Lower lobe of right lung (tissue), 2 donors: ENCODE measurements around the gene KANK2. TPM values are rescaled to one million over a fixed set of nuclear protein-coding genes. Genes with fewer than 3 reads are reported as not detected.

Experiments
- ATAC-seq, 2 donors: fragments of 200-7000 bp; cut with Tn5 transposase; one replicate each; pipeline ENCODE4 v1.9.1; 2020 to 2022; ENCODE audit warnings: mild to moderate bottlenecking in 2 of 2, moderate library complexity in 2 of 2
- DNase-seq: peaks from one replicate; pipeline ENCODE4 v3.0.0-alpha.2; 2020
- H3K27ac ChIP-seq: fragments of 200-600 bp; one replicate; pipeline ENCODE4 v1.8.0; 2022
- H3K27me3 ChIP-seq: fragments of 200-600 bp; one replicate; pipeline ENCODE4 v1.8.0; 2022; ENCODE audit warnings: low read depth
- H3K36me3 ChIP-seq: fragments of 200-600 bp; one replicate; pipeline ENCODE4 v1.8.0; 2022; ENCODE audit warnings: mild to moderate bottlenecking
- H3K4me1 ChIP-seq: fragments of 200-600 bp; one replicate; pipeline ENCODE4 v1.8.0; 2022
- H3K4me3 ChIP-seq: fragments of 200-600 bp; one replicate; pipeline ENCODE4 v1.8.0; 2022; ENCODE audit warnings: mild to moderate bottlenecking
- H3K9me3 ChIP-seq: fragments of 200-600 bp; one replicate; pipeline ENCODE4 v1.8.0; 2022
- intact Hi-C: fragments of 100-400 bp; cut with DNase I; formaldehyde crosslinking; loops from one replicate; pipeline ENCODE4 v1.11.0; 2022
- total RNA-seq: library from RNA; stranded (reverse); fragmentation: NEBNext Ultra II Directional; extraction: Animal tissue kit (Norgen Biotek cat#: 25700); gene quantifications from one replicate; pipeline ENCODE4 v1.2.1, GENCODE V29; 2021
- TF ChIP-seq, protein P1 (sequence below): fragments of 200-600 bp; IDR thresholded peaks from one replicate; pipeline ENCODE4 v1.8.0; 2022; ENCODE audit warnings: antibody characterized with exemption, mild to moderate bottlenecking
- donor health status: DM: no; HTN: yes; CAD: no; lungs with severe emphysema.

The KANK2 gene
- total RNA-seq, 1 donor from 2014 or later = 191 TPM

DNA sequence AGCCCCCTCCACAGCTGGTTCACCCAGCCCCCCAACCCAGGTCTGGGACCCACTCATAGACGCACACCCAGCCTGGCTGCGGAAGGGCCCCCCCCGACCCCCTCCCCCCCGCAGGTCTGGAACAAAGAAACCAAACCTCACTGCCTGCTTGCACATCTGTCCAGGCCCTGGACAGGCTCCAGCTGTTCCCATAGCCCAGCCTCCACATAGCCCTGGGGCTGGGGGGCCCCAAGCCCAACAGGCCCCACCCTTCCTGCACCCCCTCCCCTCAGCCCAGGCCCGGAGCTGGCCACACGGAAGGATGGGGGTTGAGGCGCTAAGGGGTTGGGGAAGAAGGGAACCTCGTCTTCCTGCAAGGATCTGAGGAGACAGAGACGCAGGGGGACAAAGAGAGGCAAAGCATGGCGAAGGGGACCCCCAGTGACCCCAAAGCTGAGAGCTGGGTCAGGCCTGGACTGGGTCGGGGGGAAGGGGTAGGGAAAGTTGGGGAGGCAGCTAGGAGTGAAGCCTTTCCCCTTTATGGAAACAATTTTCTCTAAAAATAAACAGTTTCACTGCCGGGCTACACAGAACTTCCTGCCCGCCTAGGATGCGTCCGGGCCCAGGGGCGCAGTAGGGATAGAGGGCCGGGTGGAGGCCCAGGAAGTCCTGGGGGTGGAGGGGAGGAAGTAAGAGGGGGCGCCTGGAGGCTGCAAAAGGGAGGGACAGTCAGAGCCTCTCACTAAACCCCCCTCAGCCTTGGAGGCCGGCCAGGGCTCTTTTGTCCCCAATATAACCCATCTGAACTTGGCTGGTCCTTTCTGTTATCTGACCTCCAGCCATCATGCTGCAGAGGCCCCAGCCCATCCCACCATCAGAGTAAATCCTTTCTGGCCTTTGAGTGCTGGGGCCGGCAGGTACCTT, 2.4 kb downstream of the KANK2 start:
- intact Hi-C loops = no loop called here
- TF ChIP-seq, protein P1, sequence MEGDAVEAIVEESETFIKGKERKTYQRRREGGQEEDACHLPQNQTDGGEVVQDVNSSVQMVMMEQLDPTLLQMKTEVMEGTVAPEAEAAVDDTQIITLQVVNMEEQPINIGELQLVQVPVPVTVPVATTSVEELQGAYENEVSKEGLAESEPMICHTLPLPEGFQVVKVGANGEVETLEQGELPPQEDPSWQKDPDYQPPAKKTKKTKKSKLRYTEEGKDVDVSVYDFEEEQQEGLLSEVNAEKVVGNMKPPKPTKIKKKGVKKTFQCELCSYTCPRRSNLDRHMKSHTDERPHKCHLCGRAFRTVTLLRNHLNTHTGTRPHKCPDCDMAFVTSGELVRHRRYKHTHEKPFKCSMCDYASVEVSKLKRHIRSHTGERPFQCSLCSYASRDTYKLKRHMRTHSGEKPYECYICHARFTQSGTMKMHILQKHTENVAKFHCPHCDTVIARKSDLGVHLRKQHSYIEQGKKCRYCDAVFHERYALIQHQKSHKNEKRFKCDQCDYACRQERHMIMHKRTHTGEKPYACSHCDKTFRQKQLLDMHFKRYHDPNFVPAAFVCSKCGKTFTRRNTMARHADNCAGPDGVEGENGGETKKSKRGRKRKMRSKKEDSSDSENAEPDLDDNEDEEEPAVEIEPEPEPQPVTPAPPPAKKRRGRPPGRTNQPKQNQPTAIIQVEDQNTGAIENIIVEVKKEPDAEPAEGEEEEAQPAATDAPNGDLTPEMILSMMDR = no peak
- DNase-seq (no peak), ATAC-seq (no peak)
- Histone ChIP-seq H3K4me3 (peak overlapping the region; percentile 68), H3K4me1 (peaks cover 74% of the 10 kb centered on the region), H3K9me3 (no peaks in the 10 kb centered on the region), H3K27me3 (no peaks in the 10 kb centered on the region), H3K36me3 (peaks cover 60% of the 10 kb centered on the region), H3K27ac (peak overlapping the region; percentile 49)

DNA sequence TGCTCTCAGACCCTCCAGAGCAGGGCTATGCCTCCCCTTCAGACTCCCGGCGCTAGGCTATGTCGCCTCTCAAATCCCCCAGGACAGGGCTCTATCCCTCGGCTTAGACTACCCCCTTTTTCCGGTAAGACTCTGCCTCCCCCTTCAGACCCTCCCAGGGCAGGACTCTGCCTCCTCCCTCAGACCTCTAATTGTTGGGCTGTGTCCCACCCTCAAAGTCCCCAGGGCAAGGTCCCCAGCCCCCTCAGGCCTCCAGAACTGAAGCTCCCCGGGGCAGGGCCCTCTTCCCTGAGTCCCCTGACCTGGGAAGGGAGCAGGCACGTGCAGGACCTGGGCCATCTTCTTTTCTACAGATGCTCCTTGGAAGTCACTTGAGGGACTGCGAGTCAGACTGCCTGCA, 3.2 kb downstream of the KANK2 start:
- Histone ChIP-seq H3K4me3 (peak overlapping the region; percentile 68), H3K9me3 (no peaks in the 10 kb centered on the region), H3K36me3 (peaks cover 54% of the 10 kb centered on the region), H3K27ac (peak overlapping the region; percentile 49), H3K27me3 (no peaks in the 10 kb centered on the region), H3K4me1 (peaks cover 78% of the 10 kb centered on the region)
- no peak for DNase-seq
- intact Hi-C loops = no loop called here
- no peak for ATAC-seq
- TF ChIP-seq, protein P1 = no peak

DNA sequence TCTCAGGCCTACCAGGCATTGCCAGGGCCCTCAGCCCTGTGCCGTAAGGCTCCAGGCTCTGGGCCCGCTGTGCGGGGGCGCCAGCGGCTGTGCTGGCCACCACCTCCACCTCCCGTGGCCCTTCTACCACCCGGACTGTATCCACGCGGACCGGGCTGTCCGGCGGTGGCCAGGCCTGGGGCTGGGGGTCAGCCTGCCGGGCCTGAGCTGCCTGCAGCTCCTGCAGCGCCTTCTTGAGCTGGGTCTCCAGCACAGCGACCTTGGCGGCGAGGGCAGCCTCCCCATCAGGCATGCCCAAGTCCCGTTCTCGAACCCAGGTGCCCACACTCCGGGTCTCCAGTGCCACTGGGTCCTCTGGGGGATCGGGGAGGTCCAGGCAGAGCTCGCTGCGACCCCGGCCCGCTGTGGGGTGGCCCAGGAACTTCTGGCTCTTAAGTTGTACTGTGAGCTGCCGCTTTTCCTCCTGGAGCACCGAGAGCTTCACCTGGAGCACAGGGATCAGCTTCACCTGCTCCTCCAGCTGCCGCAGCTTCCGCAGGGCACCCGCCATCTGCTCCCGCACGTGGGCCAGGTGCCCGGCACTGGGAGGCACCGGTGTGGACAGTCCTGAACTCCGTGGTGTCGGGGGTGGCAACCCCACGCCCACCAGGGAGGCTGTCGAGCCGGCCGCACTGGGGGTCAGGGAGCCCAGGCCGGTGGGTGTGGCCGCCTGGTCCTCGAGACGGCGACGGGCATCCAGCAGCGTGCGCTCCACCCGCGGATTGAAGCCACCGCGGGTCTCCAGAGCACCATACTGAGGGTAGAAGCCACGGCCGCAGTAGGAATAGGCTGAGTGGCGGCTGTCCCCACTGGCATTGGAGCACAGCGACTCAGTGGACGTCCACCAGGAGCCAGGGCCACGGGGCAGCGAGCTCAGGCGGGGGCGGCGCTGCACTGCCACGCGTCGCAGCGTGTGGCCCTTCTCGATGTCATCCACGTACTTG, 4.1 kb downstream of the KANK2 start:
- Histone ChIP-seq H3K36me3 (peaks cover 55% of the 10 kb centered on the region), H3K4me1 (peaks cover 69% of the 10 kb centered on the region), H3K4me3 (peak overlapping the region; percentile 68), H3K27ac (no peak overlapping the region), H3K9me3 (no peaks in the 10 kb centered on the region), H3K27me3 (no peaks in the 10 kb centered on the region)
- no peak for DNase-seq
- intact Hi-C loops = no loop called here
- TF ChIP-seq, protein P1 = no peak
- ATAC-seq = no peak

DNA sequence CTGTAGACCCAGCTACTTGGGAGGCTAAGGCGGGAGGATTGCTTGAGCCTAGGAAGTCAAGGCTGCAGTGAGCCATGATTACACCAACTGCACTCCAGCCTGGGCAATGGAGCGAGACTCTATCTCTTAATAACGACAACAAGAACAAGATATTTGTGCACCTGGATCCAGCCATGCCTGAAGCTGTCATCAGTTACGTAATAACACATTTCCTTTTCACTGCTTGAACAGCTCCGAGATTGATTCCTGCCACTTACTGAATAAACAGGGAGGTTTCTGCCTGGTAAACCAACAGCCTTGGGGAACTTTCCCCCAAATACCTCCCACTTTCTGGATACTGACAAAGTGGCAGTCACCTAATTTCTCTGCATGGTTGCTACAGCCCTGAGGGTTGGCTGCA, 5.4 kb downstream of the KANK2 start:
- DNase-seq (no peak), ATAC-seq (no peak)
- peak overlapping the region; percentile 6 for H3K4me3 ChIP-seq
- peaks cover 64% of the 10 kb centered on the region for H3K4me1 ChIP-seq
- no peaks in the 10 kb centered on the region for H3K9me3 ChIP-seq
- intact Hi-C loops = no loop called here
- H3K27ac ChIP-seq = peak overlapping the region; percentile 43
- no peaks in the 10 kb centered on the region for H3K27me3 ChIP-seq
- TF ChIP-seq, protein P1 = no peak
- peaks cover 67% of the 10 kb centered on the region for H3K36me3 ChIP-seq

DNA sequence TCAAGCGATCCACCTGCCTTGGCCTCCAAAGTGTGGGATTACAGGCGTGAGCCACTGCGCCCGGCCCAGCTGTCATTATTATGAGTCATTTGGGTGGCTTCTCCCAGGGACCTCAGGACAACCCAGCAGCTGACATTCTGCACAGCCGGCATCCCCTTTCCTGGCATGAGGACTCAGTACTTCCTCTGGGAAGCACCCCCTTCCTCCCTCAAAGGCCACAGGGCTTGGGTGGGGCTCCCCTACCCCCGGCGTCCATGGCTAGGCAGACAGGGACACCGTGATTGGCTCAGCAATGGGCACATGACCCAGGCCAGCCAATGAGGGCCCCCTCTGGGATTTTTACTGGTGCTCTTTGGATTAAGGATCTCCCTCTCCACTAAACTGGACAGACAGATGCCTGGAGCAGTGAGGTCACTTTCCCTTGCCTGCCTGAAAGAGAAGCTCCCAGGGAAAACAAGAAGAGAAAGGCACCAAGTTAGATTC, 6.0 kb downstream of the KANK2 start:
- DNase-seq (peak; percentile 65), ATAC-seq (peak; percentile 58 to 71)
- Histone ChIP-seq H3K27me3 (no peaks in the 10 kb centered on the region), H3K4me1 (peaks cover 58% of the 10 kb centered on the region), H3K27ac (peak overlapping the region; percentile 43), H3K4me3 (peak overlapping the region; percentile 6), H3K9me3 (no peaks in the 10 kb centered on the region), H3K36me3 (peaks cover 72% of the 10 kb centered on the region)
- TF ChIP-seq, protein P1 = no peak
- intact Hi-C loops = no loop called here
